HG03039 (cell line): ENCODE data around the gene HSFX2.
"Not testable (repeated sequence)": the region's sequence is repeated elsewhere in the genome, so short reads cannot be mapped to it uniquely, and the experiment has no call there.

Experiments
- ATAC-seq: cut with Tn5 transposase; IDR thresholded peaks from one replicate; pipeline ENCODE4 v1.9.1; 2021; ENCODE audit warnings: mild to moderate bottlenecking, moderate library complexity; ENCODE audit not compliant: unreplicated experiment

Gene HSFX2, protein sequence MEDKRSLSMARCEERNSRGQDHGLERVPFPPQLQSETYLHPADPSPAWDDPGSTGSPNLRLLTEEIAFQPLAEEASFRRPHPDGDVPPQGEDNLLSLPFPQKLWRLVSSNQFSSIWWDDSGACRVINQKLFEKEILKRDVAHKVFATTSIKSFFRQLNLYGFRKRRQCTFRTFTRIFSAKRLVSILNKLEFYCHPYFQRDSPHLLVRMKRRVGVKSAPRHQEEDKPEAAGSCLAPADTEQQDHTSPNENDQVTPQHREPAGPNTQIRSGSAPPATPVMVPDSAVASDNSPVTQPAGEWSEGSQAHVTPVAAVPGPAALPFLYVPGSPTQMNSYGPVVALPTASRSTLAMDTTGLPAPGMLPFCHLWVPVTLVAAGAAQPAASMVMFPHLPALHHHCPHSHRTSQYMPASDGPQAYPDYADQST

DNA sequence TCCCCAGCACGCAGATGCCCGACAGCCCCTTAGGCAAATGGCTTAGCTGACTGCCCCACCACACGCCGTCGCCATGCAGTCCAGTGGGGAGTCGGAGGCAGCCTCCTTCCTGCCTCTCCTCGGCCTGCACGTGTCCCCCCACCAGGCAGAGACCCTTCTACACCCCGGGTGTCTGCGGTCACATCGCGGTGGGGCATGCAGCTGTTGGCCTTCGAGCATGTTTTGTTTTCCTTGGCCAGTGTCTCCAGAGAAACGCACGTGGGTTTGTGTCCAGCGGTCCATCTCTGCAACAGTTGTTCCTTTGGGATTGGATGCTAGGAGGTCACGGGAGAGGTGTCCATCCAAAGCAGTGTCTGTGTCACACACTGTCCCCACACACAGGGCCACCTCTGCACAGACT, at the start of gene HSFX2:
Gene HSFX2 (minus strand): TSS at position 101 of the 400 bp plus-strand sequence. CDS start 614 bp downstream, outside the sequence.
- ATAC-seq = not testable (repeated sequence)

DNA sequence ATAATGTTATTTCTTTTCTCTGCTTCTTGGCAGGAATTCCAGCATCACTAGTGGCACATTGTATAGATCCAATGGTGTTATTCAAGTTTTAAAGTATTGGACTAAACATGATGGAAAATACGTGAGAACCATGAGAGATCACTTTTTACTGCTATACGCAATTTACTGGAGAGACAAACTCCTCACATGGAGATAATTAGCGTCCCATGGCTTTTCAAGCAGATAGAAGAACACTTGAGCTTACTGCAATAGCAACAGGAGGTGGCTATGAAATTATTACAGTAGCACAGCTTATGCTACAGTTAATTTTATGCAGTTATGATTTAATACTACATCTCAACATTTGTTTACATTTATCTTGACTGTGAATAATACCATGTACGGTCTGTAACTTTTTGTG, 48.4 kb upstream of the HSFX2 start:
- ATAC-seq = no peak

GRCh38 chrX:149641835-149642234, 46.7 kb upstream of the HSFX2 start:
- ATAC-seq = no peak

GRCh38 chrX:149641432-149641831, 46.3 kb upstream of the HSFX2 start:
- no peak for ATAC-seq

- ATAC-seq = no peak
These were observed 44.5 kb upstream of the HSFX2 start for GRCh38 chrX:149639568-149639967.

- ATAC-seq = no peak
These were observed 43.7 kb upstream of the HSFX2 start for GRCh38 chrX:149638860-149639259.

DNA sequence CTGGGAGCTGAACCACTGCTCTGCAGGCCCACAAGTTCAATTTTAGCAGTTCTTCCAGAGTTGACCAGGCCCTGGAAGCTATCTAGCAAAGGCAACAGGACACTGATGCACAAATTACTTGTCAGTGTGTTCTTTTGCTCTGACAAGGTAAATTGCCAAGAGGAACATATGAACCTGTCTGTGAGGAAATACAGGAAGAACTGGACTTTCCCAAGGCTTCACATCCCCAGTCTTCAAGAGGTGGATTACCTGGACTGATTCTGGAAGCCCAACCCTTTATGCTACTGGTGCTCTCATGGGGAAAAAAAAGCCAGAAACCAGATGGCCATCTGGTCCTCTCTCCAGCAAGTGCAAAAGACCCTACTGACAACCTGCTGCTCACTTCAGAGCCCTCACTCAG, 38.4 kb upstream of the HSFX2 start:
- no peak for ATAC-seq

GRCh38 chrX:149631234-149632165, 36.4 kb upstream of the HSFX2 start, which contains the start of gene TMEM185A:
TMEM185A (minus strand) TSS chrX:149631792; CDS start chrX:149631580, 212 bp downstream.
- peak; percentile 86 for ATAC-seq

- ATAC-seq = no peak
These were observed 35.6 kb upstream of the HSFX2 start for GRCh38 chrX:149630681-149631233.

- ATAC-seq = no peak
These were observed 34.7 kb upstream of the HSFX2 start for GRCh38 chrX:149629730-149630387.

DNA sequence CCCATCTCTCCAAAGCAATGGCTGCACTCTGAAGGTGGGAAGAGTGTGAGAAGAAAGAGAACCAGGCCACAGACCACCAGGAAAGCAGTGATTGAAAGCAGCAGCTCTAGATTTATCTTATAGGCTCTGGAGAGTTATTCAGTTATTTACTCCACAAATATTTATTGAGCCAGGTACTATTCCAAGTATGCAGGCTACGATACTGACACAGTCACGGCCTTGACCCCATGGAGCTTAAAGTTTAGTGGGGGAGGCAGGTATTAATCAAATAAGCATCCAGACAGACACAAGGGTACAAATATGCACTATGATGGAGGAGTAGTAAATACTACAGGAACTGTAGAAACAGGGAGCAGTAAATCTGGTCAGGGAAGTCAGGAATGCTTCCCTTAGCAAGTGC, 33.7 kb upstream of the HSFX2 start:
- no peak for ATAC-seq

DNA sequence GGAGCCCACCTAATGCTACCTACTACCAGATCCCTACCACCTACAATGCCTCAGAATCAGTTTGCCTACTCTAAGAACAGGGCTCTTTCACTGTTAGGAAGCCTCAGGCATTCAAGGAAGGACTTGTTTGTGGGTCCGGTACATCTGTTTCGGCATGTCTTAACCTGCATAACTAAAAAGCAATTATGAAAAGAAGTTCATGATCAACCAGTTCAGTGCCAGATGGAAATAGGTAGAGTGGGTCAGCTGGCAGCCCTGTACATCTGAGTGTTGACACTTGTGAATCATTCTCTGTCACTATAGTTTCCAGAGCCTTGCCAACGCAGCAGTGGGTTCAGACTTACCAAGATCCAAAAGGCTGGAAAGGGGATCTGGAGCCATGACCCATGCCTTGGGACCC, 33.2 kb upstream of the HSFX2 start:
- no peak for ATAC-seq

DNA sequence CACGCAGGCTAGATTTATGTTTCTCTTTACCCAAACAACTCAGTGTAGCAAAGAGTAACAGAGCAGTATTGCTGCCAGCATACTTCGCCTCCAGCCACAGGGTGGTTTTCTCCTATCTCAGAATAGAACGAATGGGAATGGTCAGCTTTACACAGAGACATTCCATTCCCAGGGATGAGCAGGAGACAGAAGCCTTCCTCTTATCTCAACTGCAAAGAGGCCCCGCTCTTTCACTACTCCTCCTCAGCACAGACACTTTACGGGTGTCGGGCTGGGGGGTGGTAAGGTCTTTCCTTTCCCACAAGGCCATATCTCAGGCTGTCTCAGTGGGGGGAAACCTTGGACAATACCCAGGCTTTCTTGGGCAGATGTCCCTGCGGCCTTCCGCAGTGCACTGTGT, 31.7 kb upstream of the HSFX2 start:
- not testable (repeated sequence) for ATAC-seq

DNA sequence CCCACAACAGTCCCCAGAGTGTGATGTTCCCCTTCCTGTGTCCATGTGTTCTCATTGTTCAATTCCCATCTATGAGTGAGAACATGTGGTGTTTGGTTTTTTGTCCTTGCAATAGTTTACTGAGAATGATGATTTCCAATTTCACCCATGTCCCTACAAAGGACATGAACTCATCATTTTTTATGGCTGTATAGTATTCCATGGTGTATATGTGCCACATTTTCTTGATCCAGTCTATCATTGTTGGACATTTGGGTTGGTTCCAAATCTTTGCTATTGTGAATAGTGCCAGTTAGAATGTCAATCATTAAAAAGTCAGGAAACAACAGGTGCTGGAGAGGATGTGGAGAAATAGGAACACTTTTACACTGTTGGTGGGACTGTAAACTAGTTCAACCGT, 24.5 kb upstream of the HSFX2 start:
- not testable (repeated sequence) for ATAC-seq

- ATAC-seq = no peak
These were observed 23.8 kb upstream of the HSFX2 start for GRCh38 chrX:149618871-149619270.

DNA sequence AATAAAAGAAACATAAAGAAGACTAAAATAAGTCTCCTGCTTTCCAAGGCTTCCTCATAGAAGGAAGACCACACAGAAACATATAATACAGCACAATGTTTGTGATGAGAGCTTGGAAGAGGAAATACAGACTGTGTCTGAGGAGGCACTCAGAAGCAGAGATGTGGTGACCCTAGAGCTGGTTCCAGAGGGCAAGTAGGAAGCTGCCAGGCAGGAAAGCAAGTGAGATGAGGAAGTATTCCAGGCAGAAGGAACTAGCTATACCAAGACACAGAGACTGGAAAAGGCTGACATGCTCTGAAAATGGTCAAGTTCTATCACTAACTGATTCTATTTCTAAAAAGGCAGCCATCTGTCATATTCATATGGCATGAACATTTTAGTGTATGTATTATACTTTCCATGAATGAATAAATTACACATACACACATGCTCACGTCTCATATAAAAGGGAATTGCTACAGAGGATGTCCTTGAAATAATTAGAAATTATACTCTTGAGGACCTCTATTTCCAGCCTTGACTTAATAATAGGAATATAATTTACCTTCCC, 16.6 kb upstream of the HSFX2 start:
- ATAC-seq = no peak

DNA sequence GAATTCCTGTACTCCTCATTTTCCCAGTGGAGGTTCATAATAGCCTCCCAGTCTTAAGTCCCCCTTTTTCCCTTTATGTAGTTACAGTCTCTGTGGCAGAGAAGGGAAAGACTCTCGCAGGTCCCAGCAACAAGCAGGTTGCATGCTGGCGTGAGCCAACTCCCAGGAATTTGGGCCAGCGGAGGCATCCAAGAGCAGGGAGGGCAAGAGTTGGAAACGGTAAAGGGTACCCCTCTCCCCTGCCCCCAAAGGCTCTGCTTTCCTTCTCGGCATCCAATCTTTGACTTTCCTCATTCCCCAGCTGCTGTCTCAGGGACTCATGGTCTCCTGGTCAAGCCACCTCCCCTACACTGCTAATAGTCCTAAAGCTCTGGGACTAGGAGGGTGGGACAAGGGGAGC, 15.4 kb upstream of the HSFX2 start:
- ATAC-seq = no peak

GRCh38 chrX:149607699-149608098, 12.6 kb upstream of the HSFX2 start:
- ATAC-seq = no peak

DNA sequence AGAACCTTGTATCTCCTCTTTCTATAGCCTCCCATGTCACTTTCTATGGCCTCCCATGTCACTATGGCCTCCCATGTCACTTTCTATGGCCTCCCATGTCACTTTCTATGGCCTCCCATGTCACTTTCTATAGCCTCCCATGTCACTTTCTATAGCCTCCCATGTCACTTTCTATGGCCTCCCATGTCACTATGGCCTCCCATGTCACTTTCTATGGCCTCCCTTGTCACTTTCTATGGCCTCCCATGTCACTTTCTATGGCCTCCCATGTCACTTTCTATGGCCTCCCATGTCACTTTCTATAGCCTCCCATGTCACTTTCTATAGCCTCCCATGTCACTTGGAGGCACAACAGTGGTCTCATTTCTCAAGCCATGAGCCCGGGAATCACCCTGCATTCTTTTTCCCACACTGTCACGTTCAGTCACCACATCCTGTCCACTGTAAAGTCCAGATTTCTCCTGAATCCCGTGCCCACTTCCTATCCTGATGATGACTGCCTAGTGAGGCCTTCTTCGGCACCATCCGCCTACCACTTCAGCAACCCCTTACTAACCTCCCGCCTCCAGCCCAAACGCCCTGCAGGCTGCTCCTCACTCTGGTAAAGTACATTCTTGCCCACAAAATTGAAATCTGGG, 10.3 kb upstream of the HSFX2 start:
- ATAC-seq = not testable (repeated sequence)

GRCh38 chrX:149598603-149599002, 3.5 kb upstream of the HSFX2 start:
- ATAC-seq = not testable (repeated sequence)
